HG03025 (cell line): Measurements from ENCODE around the gene OTUD4.

Source experiments
- ATAC-seq: cut with Tn5 transposase; IDR thresholded peaks from one replicate; pipeline ENCODE4 v1.9.1; 2021; ENCODE audit warnings: mild to moderate bottlenecking, moderate library complexity; ENCODE audit not compliant: unreplicated experiment, low FRiP score

Gene OTUD4

DNA sequence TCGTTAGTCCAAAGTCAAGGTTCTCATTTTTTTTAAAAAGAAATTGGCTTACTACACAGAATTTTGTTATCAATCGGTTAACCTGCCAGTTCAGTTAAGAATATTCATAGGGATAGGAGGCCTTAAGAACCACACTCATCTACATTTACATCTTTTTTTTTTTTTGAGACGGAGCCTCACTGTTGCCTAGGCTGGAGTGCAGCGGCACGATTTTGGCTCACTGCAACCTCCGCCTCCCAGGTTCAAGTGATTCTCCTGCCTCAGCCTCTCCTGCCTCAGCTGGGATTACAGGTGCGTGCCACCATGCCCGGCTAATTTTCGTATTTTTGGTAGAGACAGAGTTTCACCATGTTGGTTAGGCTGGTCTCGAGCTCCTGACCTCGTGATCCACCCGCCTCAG is 48.5 kb downstream of the OTUD4 start:
- no peak for ATAC-seq

DNA sequence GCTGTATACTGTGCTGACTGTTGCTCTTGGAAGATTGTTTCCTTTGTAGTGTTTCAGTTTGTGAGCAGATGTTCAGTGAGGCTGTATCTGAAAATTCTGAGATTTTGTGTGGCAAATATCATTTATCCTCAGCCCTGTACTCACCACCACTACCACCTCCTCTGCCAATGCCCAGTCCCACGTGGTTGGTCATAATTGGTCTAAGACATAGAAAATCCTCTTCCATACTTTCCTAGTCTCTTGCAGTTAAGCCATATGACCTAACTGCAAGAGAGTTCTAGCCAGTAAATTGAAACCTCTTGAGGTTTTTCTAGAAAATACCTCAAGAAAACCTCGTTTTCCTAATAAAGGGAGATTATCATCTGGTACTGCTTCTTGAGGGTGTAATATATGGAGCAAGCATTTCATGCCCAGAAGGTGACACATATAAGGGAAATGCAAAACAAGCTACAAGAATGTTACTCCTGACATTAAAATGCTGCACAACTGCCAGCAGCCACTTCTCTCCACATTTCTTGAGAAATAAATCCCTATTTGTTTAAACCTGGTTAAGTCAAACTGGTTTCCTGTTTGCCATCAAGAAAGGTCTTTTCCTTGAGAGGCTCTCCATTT is 49.5 kb downstream of the OTUD4 start:
- ATAC-seq = no peak

DNA sequence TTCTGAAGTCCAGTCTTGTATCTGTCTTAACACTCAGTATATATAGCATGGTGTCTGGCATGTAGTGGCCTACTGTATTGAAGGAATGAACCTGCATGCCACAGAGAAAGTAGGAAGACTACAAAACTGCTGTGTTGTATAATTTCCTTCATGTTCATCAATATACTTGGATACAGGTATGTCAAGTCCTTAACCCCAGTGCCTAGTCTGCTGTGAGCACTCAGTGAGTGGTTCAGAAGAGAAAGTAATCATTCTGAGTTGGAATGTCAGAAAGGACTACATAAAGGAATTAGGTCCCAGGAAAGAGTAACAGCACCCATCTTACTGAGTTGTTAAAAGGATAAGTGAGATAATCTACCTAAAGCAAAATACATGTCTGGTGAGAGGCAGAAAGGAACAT is 50.3 kb downstream of the OTUD4 start:
- ATAC-seq = no peak

DNA sequence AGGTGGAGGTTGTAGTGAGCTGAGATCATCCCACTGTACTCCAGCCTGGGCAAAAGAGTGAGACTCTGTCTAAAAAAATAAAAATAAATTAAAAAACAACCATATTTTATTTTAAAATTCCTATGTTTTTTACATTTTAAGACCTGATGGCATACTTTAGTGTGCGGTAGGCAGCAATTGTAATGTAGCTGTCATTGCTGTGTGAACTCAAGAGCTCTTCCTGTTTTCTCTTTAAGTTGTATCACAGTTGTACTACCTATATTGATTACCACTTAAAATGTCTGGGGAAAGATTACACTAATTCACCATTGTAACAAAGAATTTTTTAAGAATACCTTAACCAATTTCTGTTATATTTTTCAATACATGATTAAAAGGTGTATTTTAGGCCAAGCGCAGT is 55.0 kb downstream of the OTUD4 start:
- no peak for ATAC-seq

DNA sequence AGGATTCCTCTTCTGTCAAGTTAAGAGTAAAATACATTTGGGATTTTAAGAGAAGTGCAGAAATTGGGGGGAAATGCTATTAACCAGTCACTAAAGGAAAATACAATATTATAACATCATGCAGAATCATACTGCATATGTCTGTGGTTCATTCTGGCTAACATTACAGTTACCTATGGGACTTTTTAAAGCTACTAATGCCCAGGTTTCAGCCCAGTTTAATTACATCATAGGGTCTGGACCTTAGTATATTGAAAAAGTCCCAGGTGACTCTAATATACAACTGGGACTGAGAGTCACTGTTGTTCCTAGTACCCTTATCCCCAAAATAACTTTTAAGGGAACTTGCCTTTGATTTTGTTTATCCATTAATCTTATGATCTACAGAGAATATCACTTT is 72.3 kb downstream of the OTUD4 start:
- no peak for ATAC-seq

DNA sequence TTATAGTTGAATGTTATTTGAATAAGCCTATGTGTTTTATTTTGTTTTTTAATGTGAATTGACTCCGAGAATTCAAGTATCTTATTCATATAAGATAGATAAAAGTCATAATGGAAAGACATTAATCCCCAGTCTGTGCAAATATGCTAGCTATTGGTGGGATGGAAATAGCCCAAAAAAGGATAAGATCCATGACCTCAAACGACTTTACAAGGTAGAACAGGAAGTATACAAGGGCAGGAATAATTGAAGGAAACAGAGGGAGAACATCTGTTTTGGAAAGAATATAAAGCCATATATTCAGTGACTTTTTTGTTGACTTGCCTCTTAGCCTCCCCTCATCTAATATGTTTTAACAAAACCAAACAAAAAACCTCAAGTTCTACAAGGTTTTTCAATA is 73.3 kb downstream of the OTUD4 start:
- no peak for ATAC-seq

DNA sequence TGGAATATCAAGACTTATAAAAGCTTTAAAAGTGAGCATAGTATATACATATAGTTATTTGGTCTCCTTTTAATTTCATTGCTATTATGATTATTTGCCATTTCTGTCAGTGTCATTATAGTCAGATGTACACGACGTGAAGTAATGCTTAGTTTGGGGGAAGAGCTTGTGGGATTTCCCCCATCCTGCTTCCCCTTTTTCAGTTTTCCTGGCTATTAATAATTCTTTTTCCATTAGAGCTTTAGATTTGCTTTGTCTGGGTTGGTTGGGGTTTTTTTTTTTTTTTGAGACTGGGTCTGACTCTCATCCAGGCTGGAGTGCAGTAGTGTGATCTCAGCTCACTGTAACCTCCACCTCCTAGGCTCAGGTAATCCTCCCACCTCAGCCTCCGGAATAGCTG is 76.9 kb downstream of the OTUD4 start:
- ATAC-seq = no peak

DNA sequence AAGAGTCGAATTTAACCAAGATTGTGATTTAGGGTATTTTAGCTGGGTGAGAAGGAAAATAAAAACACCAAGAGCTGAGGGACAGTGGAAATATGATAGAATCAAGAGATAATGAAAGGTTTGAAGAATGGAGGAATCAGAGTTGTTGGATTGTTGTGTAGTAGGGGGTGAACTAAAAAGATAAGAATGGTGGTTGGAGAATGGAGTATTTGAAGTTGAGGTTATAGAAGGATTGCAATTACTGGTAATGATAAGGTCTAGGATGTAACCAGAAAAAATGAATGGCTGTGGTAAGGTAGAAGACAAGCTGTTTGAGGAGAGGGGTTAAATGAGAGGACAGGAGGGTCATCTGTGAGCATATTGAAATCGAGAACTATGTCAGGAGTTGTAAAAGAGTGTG is 77.8 kb downstream of the OTUD4 start:
- no peak for ATAC-seq

DNA sequence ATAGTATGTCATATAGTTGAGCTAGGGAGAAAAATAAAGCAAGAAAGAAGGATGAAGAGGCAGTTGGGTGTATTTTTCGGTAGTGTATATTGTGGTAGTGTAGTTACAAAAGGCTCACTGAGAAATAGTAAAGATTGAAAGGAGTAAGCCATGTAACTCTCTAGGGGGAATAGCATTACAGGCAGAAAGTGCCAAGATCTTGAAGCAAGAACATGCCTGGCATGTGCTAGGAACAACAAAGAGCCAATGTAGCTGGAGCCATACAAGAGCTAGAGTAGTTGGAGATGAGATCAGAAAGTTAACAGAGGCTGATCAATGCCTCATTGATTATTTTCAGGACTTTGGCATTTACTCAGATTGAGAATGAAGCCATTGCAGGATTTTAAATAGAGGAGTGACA is 79.3 kb downstream of the OTUD4 start:
- ATAC-seq = no peak

DNA sequence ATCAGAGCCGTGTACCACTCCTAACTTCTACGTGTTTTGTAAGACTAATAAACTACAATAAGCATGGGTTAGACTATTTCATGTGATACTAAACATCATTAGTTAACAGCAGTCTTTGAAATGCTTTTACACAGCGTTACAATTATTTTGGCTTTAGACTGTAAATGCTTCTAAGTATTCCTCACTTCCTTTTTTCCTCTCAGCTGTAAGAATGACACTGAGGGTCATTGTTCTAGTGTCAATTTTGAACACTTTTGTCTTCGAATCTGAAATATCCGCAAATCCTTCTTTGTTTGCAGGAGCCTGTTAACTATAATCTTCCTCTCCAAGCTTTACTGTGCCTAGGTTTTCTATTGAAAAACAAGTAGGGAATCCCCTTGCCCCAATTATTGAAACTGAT is 80.7 kb downstream of the OTUD4 start:
- ATAC-seq = no peak

DNA sequence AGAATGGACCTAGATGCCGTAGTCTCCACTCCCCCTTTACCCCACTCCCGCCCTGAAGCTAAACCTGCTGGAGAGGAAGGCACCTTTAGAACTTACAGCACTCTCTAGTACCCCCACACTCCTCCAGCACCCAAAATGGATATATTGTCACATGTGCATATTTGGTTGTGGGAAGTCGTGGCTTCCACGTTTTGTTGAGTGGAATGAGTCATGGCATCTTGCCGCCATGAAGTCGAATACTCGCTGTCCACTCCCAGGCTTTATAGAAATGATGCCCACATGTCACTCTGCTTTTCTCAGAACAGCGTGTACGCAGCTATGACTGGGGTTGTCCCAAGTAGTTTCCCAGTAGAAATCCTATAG is 81.7 kb downstream of the OTUD4 start:
- ATAC-seq = peak; percentile 5

DNA sequence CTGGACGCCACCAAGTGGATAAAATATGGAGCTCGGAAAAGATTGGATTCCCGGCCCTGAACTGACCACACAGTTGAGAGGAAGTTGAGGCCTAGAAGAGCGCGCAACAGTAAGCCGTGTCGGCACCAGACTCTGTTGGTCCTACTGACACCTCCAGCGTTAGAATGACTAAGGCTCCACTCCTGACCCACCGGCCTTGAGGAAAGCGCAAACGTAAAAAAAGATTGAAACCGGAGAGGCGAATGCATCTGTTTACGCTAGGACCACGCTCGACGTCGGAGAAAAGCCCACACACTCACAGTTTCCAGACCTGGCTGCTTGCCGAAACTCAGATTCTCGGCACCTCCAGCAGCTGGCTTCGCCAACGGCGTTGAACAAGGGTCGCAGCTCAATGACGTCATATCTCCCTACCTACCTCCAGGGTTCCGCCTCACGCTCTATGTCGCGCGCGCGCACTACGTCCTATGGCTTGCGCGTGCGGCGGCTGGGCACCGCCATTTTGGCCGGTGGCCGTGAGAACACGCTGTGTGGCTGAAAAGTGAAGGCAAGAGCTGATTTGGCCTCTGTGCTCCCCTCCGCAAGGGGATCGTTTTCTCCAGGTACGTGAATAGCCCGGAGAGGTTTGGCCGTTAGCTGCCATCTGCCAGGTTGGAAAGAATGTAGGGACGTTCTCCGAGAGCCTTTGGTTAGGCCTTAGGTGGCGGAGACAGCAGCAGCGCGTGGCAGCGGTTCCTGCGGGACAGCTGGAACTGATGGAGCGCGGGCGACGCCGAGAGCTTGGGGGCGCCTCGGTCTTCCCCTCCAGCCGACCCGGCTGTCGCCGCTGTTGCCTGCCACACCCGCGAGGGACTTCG is 82.3 kb downstream of the OTUD4 start, which contains the start of the genes ABCE1 and ANAPC10:
ABCE1 (plus strand) TSS at position 491 of the 854 bp plus-strand sequence. CDS start 6,102 bp downstream, outside the sequence.
ANAPC10 (minus strand) TSS at position 376 of the 854 bp plus-strand sequence. CDS start 2,097 bp downstream, outside the sequence.
- ATAC-seq = peak; percentile 89

DNA sequence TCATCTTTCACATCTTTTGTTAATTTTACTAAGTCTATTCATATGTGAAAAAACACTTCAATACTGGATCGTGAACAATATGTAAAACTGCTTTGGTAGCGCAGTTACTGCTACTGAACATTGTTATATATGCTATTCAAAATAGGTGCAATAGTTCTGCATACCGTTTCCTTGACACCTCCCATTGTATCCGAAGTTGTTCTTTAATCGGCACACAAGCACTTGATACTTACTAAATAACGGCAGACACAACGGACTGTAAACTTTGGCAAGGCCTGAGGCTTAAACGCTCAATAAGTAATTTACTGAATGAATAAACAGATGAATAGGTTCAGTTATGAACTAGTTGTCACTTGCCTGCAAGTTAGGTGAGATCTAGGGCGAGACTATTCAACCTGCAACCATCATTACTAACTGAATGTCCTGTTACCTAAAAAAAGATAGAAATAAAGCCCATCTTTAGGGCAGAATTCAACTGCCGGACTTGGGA is 83.0 kb downstream of the OTUD4 start:
- ATAC-seq = peak; percentile 9

DNA sequence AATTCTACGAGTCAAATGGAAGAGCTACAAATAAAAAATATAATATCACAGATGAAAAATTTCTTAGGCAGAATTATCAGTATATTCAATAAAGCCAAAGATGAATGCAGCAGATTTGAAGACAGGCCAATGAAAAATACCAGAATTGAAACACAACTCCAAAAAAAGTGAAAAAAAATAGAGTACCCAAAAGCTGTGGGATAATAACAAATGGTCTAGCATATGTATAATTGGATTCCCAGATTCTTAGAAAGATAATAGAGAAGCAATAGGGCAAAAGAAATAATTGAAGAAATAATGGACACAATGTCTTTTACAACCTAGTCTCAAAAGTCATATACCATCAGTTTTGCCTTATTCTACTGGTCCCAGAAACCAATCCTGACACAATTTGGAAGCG is 86.8 kb downstream of the OTUD4 start:
- no peak for ATAC-seq

DNA sequence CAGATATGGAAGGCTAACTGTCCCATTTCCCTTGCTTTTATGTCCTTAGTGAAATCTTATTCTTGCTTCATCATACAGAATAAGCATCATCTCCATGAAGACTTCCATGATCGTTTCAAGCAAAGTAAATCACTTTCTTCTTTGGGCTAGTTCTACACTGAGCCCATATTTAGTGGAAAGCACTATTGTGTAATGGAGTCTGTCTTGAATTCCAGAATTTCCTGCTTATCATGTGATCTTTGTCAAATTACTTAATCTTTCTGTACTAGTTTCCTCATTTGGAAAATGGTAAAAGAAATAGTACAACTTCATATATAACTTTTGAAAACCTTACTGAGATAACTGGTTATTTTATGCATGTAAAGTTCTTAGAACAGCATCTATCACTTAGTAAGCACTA is 90.0 kb downstream of the OTUD4 start:
- no peak for ATAC-seq

DNA sequence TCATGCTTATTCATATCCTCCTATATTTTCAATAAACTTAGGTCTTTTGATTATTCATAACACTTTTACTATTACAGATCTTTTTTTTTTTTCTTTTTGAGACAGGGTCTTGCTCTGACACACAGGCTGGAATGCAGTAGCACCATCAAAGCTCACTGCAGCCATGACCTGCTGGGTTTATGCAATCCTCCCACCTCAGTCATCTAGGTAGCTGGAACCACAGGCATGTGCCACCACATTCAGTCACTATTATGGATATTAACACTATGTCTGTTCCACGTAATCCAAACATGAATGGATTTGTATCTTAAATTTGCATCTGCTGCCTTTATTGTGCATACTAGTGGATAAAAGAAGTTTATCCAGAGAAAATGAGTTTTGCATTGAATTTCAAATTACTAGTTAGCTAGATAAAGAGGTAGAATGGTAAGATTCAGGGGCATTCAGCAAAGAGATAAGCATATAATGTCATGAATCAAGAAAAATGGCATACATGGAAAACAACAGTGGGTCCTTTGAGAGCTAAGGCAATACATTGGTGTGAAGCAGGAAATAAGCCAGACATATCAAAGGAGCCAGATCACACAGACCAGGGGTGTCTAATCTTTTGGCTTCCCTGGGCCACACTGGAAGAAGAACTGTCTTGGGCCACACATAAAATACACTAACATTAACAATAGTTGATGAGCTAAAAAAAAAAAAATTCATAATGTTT is 96.3 kb downstream of the OTUD4 start:
- ATAC-seq = no peak
